Measurements from ENCODE around the gene NDUFA11. TPM values are rescaled to one million over a fixed set of nuclear protein-coding genes. Genes with fewer than 3 reads are reported as not detected.

NDUFA11 gene
- total RNA-seq, 4 donors from 2014 or later: 147 to 197 (median 162) TPM

DNA sequence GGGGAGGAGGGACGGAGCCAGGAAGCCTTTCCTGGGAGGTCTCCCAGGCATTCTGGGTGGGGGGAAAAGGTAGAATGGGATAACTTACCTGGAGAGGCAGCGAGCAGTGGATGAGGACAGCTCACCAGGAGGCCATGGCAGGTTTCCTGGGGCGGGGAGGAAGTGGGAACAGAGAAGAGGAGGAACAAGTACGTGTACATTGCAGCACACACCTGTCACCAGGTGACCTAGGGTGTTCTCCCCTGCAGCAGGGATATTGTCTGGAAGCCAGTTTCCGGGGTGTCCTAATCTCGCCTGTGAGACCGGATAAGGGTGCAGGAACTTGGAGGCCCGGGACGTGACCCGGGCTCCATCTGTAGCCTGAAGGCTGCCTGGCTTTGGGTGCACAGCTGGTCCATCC is 52.3 kb downstream of the NDUFA11 start, which contains the start of gene FUT3:
Gene FUT3, minus strand, starts transcription at position 148 of the 400 bp plus-strand sequence.
- TF ChIP-seq, protein P1, sequence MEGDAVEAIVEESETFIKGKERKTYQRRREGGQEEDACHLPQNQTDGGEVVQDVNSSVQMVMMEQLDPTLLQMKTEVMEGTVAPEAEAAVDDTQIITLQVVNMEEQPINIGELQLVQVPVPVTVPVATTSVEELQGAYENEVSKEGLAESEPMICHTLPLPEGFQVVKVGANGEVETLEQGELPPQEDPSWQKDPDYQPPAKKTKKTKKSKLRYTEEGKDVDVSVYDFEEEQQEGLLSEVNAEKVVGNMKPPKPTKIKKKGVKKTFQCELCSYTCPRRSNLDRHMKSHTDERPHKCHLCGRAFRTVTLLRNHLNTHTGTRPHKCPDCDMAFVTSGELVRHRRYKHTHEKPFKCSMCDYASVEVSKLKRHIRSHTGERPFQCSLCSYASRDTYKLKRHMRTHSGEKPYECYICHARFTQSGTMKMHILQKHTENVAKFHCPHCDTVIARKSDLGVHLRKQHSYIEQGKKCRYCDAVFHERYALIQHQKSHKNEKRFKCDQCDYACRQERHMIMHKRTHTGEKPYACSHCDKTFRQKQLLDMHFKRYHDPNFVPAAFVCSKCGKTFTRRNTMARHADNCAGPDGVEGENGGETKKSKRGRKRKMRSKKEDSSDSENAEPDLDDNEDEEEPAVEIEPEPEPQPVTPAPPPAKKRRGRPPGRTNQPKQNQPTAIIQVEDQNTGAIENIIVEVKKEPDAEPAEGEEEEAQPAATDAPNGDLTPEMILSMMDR (IDR thresholded peaks at IDR 0.05; ENCODE audit: low read depth): no peak

DNA sequence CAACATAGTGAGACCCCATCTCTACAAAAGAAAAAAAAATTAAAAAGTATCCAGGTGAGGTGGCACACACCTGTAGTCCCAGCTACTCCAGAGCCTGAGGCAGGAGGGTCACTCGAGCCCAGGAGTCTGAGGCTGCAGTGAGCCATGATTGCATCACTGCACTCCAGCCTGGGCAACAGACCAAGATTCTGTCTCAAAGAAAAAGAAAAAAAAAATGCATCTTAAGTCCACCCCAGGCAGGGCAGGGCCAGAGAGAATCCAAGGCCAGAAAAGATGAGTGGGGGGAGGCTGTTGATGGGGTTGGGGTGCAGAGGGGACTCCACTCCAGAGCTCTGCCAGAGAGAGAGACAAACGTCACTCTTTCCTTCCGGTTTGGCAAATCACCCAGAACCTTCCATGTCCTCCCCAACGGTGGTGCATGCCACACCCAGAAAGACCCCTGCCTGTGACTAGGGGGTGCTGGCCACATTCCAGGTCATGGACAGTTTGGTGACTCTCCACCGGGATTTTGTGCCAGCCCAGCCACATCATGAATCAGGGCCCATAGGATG is 52.8 kb downstream of the NDUFA11 start:
- TF ChIP-seq, protein P1 (IDR thresholded peaks at IDR 0.05; ENCODE audit: low read depth): no peak

DNA sequence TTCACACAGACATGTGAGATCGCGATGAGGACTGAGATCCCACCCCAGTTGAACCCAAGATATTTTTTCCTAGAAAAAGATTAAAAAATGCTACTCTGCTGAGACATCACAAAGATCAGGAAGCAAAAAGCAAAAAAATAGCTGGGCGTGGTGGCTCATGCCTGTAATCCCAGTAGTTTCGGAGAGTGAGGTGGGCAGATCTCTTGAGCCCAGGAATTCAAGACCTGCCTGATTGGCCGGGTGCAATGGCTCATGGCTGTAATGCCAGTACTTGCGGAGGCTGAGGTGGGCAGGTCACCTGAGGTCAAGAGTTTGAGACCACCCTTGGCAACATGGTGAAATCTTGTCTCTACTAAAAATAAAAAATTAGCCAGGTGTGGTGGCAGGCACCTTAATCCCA is 53.4 kb downstream of the NDUFA11 start:
- TF ChIP-seq, protein P1 (IDR thresholded peaks at IDR 0.05; ENCODE audit: low read depth): no peak

Other genes with a start within 250 kb of the NDUFA11 start
- 10 to 100 TPM; 41.1 to 67.8 (median 47.7) TPM for gene MICOS13, start 223.3 kb downstream of the NDUFA11 start, total RNA-seq
- 10 to 100 TPM in 1 of 4 donors, 1 to 10 TPM in 3; 4.1 to 13.4 (median 7.6) TPM for gene HSD11B1L, start 222.8 kb downstream of the NDUFA11 start, total RNA-seq
- gene RPL36, start 213.5 kb downstream of the NDUFA11 start, total RNA-seq: 100 to 1,000 TPM; 617 to 960 (median 857) TPM
- gene LONP1, start 183.6 kb downstream of the NDUFA11 start, total RNA-seq: 10 to 100 TPM; 38.8 to 90.4 (median 43.5) TPM
- not detected for gene CATSPERD, start 183.2 kb downstream of the NDUFA11 start, total RNA-seq
- gene PRR22, start 119.0 kb downstream of the NDUFA11 start, total RNA-seq: 1 to 10 TPM in 1 of 4 donors, under 1 TPM in 1, not detected in 2; 0.66 to 1.9 TPM
- 10 to 100 TPM; 19.4 to 25.1 (median 23.8) TPM for gene DUS3L, start 112.6 kb downstream of the NDUFA11 start, total RNA-seq
- gene NRTN, start 98.7 kb downstream of the NDUFA11 start, total RNA-seq: not detected
- gene FUT6, start 64.1 kb downstream of the NDUFA11 start, total RNA-seq: 1 to 10 TPM in 1 of 4 donors, not detected in 3; 1.1 TPM
- gene FUT3, start 52.3 kb downstream of the NDUFA11 start, total RNA-seq: not detected
- gene FUT5, start 33.2 kb downstream of the NDUFA11 start, total RNA-seq: not detected
- 10 to 100 TPM in 1 of 4 donors, 1 to 10 TPM in 2, under 1 TPM in 1; 0.65 to 13.0 (median 5.6) TPM for gene VMAC, start 1.1 kb upstream of the NDUFA11 start, total RNA-seq
- 10 to 100 TPM in 1 of 4 donors, 1 to 10 TPM in 3; 1.5 to 13.4 (median 6.6) TPM for gene CAPS, start 10.5 kb upstream of the NDUFA11 start, total RNA-seq
- 10 to 100 TPM; 28.8 to 84.2 (median 57.7) TPM for gene RANBP3, start 74.3 kb upstream of the NDUFA11 start, total RNA-seq
- 1 to 10 TPM; 2.9 to 8.9 (median 7.2) TPM for gene RFX2, start 206.7 kb upstream of the NDUFA11 start, total RNA-seq
- gene ACSBG2, start 231.9 kb upstream of the NDUFA11 start, total RNA-seq: under 1 TPM in 2 of 4 donors, not detected in 2; 0.57 to 0.68 TPM

Data from subcutaneous adipose tissue (tissue), 4 donors.